ENCODE results near the gene ZNF212.

Gene ZNF212

GRCh38 chr7:149239345-149240143 is at the start of gene ZNF212:
Gene ZNF212, plus strand, starts transcription at chr7:149239651. Its CDS starts 128 bp downstream, at chr7:149239779.
- in situ Hi-C loops (cut with MboI; ENCODE audit: low pct_unique_long_range_greater_than_20kb, low sequenced_read_pairs): no loop called here

GRCh38 chr7:149191851-149192250 is 47.6 kb upstream of the ZNF212 start:
- no peak for DNase-seq
- in situ Hi-C loops (cut with MboI; ENCODE audit: low pct_unique_long_range_greater_than_20kb, low sequenced_read_pairs): no loop called here

More at GRCh38 chr7:149239345-149240143, at the start of gene ZNF212:
- DNase-seq: peak; percentile 97

GRCh38 chr7:149194799-149195179 is 44.7 kb upstream of the ZNF212 start:
- in situ Hi-C loops (cut with MboI; ENCODE audit: low pct_unique_long_range_greater_than_20kb, low sequenced_read_pairs): no loop called here
- DNase-seq: no peak

- DNase-seq: peak; percentile 88
- in situ Hi-C loops (cut with MboI; ENCODE audit: low pct_unique_long_range_greater_than_20kb, low sequenced_read_pairs): no loop called here
Observed at GRCh38 chr7:149195180-149196150, 44.0 kb upstream of the ZNF212 start, which contains the start of gene ZNF282. Gene ZNF282, plus strand, starts transcription at chr7:149195546. Its CDS starts 44 bp downstream, at chr7:149195590.

GRCh38 chr7:149196151-149196704 is 43.2 kb upstream of the ZNF212 start:
- in situ Hi-C loops (cut with MboI; ENCODE audit: low pct_unique_long_range_greater_than_20kb, low sequenced_read_pairs): no loop called here
- peak; percentile 34 for DNase-seq

GRCh38 chr7:149196705-149197171 is 42.7 kb upstream of the ZNF212 start:
- DNase-seq: peak; percentile 16
- in situ Hi-C loops (cut with MboI; ENCODE audit: low pct_unique_long_range_greater_than_20kb, low sequenced_read_pairs): no loop called here

- DNase-seq: no peak
- in situ Hi-C loops (cut with MboI; ENCODE audit: low pct_unique_long_range_greater_than_20kb, low sequenced_read_pairs): no loop called here
Observed at GRCh38 chr7:149197675-149198074, 41.8 kb upstream of the ZNF212 start.

- in situ Hi-C loops (cut with MboI; ENCODE audit: low pct_unique_long_range_greater_than_20kb, low sequenced_read_pairs): no loop called here
- no peak for DNase-seq
Observed at GRCh38 chr7:149198161-149198816, 41.2 kb upstream of the ZNF212 start.

GRCh38 chr7:149199234-149199995 is 40.0 kb upstream of the ZNF212 start:
- DNase-seq: no peak
- in situ Hi-C loops (cut with MboI; ENCODE audit: low pct_unique_long_range_greater_than_20kb, low sequenced_read_pairs): no loop called here

GRCh38 chr7:149202831-149203231 is 36.6 kb upstream of the ZNF212 start:
- in situ Hi-C loops (cut with MboI; ENCODE audit: low pct_unique_long_range_greater_than_20kb, low sequenced_read_pairs): no loop called here
- no peak for DNase-seq

GRCh38 chr7:149205690-149206381 is 33.6 kb upstream of the ZNF212 start:
- no peak for DNase-seq
- in situ Hi-C loops (cut with MboI; ENCODE audit: low pct_unique_long_range_greater_than_20kb, low sequenced_read_pairs): no loop called here

GRCh38 chr7:149207324-149208035 is 32.0 kb upstream of the ZNF212 start:
- in situ Hi-C loops (cut with MboI; ENCODE audit: low pct_unique_long_range_greater_than_20kb, low sequenced_read_pairs): no loop called here
- DNase-seq: no peak

GRCh38 chr7:149209518-149210269 is 29.8 kb upstream of the ZNF212 start:
- in situ Hi-C loops (cut with MboI; ENCODE audit: low pct_unique_long_range_greater_than_20kb, low sequenced_read_pairs): no loop called here
- peak; percentile 71 for DNase-seq

GRCh38 chr7:149210551-149210950 is 28.9 kb upstream of the ZNF212 start:
- in situ Hi-C loops (cut with MboI; ENCODE audit: low pct_unique_long_range_greater_than_20kb, low sequenced_read_pairs): no loop called here
- no peak for DNase-seq

GRCh38 chr7:149214020-149214720 is 25.3 kb upstream of the ZNF212 start:
- DNase-seq: no peak
- in situ Hi-C loops (cut with MboI; ENCODE audit: low pct_unique_long_range_greater_than_20kb, low sequenced_read_pairs): no loop called here

- DNase-seq: no peak
- in situ Hi-C loops (cut with MboI; ENCODE audit: low pct_unique_long_range_greater_than_20kb, low sequenced_read_pairs): no loop called here
Observed at GRCh38 chr7:149216402-149216801, 23.0 kb upstream of the ZNF212 start.
